NCI-H345 treated with DMSO at 0.1 percent for 48 hours (cell line): ENCODE measurements around the gene USP36.
A peak's percentile ranks its signal among the peaks of the same experiment; 100 is the strongest.
"Not testable (repeated sequence)": the region's sequence is repeated elsewhere in the genome, so short reads cannot be mapped to it uniquely, and the experiment has no call there.

Experiments
- DNase-seq: peaks from one replicate; lab custom pipeline; 2025; ENCODE audit not compliant: unreplicated experiment; lab: John Stamatoyannopoulos, UW

USP36 gene

DNA sequence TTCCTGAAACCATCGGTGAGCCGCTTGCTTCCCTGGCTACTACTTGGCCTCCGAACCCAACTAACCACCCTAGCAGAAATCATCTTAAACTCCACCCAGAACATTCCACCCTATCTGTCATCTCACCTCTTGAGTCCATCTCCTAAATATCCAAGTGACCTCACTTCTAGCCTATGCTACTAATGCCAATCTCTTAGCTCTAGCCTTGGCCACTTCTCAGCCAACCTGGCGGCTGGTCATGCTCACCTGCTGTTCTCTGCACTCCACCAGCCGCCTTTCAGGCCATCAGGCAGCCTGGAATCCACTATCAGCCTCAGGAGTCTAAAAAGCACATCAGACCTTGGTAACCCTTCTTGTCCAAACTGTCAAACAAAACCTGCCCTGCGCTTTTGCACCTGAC, 46.6 kb downstream of the USP36 start:
- no peak for DNase-seq

GRCh38 chr17:78793415-78793814, 47.2 kb downstream of the USP36 start:
- DNase-seq: no peak

- no peak for DNase-seq
These were observed 48.5 kb downstream of the USP36 start for GRCh38 chr17:78791840-78792709.

GRCh38 chr17:78790552-78790951, 50.1 kb downstream of the USP36 start:
- DNase-seq: no peak

- DNase-seq: peak; percentile 48
These were observed 50.9 kb downstream of the USP36 start for GRCh38 chr17:78789663-78790181.

DNA sequence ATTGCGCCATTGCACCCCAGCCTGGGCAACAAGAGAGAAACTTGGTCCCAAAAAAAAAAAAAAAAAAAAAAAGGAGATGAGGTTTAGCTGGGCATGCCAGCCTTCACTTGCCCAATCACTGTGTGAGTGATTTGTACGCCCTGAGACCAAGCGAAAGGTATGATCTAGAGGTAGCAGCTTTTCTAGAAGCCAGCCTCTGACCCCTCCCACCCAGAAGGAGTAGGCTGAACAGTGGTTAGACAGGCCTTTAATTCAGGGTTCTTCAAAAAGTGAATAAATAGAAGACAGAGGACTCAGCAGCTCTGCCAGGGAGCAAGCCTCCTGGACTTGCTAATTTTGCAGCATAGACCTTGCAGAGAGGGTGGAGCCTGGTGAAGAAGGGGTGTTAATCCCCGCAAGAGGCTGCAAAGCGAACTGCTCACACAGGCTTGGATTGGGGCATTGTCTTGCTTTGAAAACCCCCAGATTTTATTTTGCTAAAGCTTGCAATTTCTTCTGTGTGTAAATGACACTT, 51.4 kb downstream of the USP36 start:
- no peak for DNase-seq

DNA sequence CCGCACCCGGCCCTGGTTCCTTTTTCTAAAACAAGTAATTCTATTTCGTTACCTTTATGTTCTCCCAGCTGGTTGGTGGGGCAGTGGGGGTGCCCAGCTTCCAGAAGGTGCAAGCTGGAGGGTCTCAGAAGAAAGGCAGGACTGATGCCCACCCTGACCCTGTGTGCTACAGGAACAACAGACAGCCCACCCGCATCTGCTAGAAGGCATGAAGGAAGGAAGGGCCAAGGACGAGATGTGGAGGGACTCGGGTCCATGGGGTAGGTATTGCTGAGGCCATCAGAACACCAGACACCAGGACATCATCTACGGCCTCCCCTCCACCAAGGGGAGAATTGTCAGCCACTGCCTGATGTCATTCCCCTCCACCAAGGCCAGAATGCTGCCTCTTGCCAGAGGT, 52.2 kb downstream of the USP36 start:
- DNase-seq: no peak

GRCh38 chr17:78787444-78787843, 53.2 kb downstream of the USP36 start:
- no peak for DNase-seq

- no peak for DNase-seq
These were observed 55.0 kb downstream of the USP36 start for GRCh38 chr17:78785663-78786057.

DNA sequence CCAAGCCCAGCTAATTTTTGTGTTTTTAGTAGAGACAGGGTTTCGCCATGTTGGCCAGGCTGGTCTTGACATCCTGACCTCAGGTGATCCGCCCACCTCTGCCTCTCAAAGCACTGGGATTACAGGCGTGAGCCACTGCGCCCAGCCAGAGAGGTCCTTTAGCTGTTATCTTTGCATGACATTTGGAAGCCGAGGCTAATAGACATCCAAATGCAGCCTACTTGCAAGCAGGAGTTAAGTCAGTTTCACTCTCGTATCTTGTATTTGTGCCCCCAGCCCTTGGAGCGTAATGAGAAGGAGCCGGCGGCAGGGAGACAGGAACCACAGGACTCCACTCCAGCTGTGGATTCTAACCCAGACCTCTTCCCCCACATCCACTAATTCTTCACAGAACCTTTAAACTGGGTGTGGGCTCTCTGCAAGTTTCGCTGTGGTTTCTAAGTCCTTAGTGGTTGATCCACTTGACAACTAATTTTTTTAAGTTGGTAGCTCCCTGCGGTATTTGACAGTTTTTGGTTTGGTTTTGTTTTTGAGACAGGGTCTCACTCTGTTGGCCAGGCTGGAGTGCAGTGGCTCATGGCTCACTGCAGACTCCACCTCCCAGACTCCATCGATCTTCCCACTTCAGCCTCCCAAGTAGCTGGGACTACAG, 55.5 kb downstream of the USP36 start:
- DNase-seq: no peak

- DNase-seq: no peak
These were observed 56.3 kb downstream of the USP36 start for GRCh38 chr17:78784352-78784751.

GRCh38 chr17:78783711-78784324, 56.8 kb downstream of the USP36 start:
- no peak for DNase-seq

DNA sequence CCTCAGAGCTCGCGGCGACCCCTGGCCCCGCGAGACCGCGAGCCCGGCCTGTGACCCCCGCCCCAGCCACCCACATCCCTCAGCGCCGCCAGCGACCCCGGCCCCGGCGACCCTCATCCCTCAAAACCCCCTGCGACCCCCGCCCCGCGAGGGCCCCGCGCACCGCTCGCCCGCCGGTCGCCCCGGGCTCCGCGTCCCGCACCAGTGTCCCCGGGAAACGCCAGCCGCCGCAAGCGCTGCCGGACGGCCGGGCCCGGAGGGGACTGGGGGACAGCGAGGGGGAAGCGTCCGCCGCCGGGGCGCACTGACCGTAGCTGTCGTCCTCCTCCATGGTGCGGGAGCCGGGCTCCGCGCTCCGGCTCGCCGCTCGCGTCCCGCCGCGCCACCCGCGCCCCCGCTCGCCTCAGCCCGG, 58.7 kb downstream of the USP36 start, which contains the start of gene CYTH1:
TSS of gene CYTH1 (minus strand) at position 381 of the 412 bp plus-strand sequence. CDS start at position 331, 50 bp downstream.
- DNase-seq: no peak

- no peak for DNase-seq
These were observed 59.3 kb downstream of the USP36 start for GRCh38 chr17:78781104-78781892.

DNA sequence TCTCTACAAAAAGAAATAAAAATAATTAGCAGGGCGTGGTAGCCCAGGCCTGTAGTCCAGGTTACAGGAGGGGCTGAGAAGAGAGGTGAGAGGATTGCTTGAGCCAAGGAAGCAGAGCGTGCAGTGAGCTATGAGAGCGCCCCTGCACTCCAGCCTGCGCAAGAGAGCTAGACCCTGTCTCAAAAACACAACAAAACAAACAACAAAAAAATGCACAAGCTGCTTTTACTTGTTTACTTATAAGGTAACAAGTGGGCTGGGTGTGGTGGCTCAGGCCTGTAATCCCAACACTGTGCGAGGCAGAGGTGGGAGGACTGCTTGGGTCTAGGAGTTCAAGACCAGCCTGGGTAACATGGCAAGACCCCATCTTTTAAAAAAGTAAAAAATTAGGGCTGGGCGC, 60.3 kb downstream of the USP36 start:
- DNase-seq: no peak

DNA sequence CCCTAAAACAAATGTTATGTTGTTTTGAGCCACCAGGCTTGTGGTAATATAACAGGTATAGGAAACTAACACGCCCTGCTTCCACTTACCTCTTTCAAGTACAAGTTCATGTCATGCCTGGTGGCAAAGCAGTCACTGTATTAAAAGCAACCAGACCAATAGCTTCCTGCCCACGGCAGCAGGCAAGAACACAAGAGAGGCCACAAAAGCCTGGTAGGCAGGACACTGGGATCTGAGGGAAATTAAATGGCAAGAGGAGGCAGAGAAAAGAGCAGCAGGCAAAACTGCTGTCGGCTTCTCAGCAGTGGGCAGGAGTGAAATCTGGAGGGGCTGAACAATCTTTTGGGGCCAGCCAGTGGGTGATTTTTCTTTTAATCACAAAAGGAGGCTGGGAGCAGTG, 60.8 kb downstream of the USP36 start:
- DNase-seq: no peak

DNA sequence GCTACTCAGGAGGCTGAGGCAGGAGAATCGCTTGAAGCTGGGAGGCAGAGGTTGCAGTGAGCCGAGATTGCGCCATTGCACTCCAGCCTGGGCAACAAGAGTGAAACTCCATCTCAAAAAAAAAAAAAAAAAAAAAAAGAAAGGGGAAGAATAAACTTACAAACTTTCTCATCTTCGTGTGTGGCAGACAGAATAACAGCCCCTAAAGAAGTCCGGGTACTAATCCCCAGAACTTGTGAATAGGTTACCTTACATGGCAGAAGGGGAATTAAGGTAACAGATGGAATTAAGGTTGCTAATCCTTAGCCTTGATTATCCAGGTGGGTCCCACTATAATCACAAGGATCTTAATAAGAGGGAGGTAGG, 61.3 kb downstream of the USP36 start:
- DNase-seq: not testable (repeated sequence)

- no peak for DNase-seq
These were observed 62.7 kb downstream of the USP36 start for GRCh38 chr17:78777881-78778280.

DNA sequence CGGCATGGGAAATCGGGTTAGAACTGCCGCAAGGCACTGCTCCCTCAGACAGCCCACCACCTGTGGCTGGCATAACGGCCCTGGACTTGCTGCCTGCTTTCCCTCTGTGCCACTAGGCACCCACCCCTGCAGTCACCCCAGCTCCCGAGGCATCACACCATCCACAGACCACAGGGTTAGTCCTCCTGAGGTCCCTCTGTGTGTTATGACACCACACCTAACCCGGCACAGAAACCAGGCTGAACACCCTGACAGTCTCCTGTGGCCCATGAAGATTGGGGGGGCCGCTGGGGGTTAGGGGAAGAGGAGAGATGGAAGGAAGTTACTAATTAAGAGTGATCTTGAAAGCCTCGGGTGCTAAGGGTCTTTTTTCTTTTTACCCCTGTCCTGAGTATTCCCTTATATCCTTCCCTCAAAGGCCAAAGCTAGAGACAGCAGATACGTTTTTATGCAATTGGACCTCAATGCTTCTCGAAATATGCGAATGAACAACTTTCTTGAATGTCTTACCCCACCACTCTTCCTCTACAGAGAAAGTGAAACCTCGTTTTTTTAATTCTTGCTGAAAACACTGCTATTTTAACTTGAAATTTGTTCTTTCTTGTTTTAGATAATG, 65.5 kb downstream of the USP36 start:
- DNase-seq: no peak

DNA sequence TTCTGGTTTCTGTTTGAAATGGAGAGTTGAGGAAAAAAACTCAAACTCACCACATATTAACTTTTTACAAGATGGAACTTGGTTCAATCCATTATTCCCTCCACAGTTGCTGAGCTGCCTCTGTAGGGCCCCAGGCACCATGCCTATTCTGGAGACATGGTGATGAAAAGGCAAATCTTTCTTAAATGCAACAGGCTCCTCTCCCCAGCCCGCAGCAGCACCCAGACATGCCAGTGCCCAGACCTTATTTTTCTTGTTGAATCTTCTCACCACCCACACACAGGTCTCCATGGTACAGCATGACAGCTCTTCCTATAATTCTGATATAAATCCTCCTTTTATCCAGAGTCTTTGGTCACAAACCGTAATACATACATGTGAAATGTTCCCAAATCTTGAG, 66.2 kb downstream of the USP36 start:
- no peak for DNase-seq
